Measurements from ENCODE around the gene NOP14.

GRCh38 chr4:2930758-2931511 lies 32.3 kb downstream of the NOP14 start:
- no peak for TF ChIP-seq POLR2A (IDR thresholded peaks at IDR 0.05; ENCODE audit: low read length)
- TF ChIP-seq GATA1 (IDR thresholded peaks at IDR 0.05; ENCODE audit: low read depth, low read length) = no peak

Measured in erythroblast (primary cell).